Liver (tissue), 9 donors: ENCODE results near the gene HIPK2. TPM values are rescaled to one million over a fixed set of nuclear protein-coding genes. Genes with fewer than 3 reads are reported as not detected.
A peak's percentile ranks its signal among the peaks of the same experiment; 100 is the strongest.

Experiments used
- DNase-seq: peaks from one replicate; pipeline ENCODE4 v3.0.0-alpha.2; 2017; ENCODE audit warnings: low spot score
- H3K27ac ChIP-seq, 2 donors: one replicate each; pipeline ENCODE4 v1.7.0; 2013; ENCODE audit warnings: inconsistent platforms in 2 of 2, low read length in 2 of 2, control low read depth in 1 of 2, low read depth in 1 of 2, mild to moderate bottlenecking in 1 of 2
- H3K27me3 ChIP-seq, 4 donors: one replicate each; pipeline versions ENCODE4 v1.6.1 to v1.7.0; 2013; ENCODE audit warnings: low read length in 3 of 4, inconsistent platforms in 1 of 4, mild to moderate bottlenecking in 1 of 4, moderate library complexity in 1 of 4; ENCODE audit not compliant: control insufficient read depth in 4 of 4, insufficient read depth in 4 of 4
- H3K36me3 ChIP-seq, 4 donors: one replicate each; pipeline versions ENCODE4 v1.6.1 to v1.7.0; 2013; ENCODE audit warnings: low read length in 3 of 4, mild to moderate bottlenecking in 3 of 4, low read depth in 1 of 4, moderate library complexity in 1 of 4; ENCODE audit not compliant: control insufficient read depth in 4 of 4, insufficient read depth in 3 of 4
- H3K4me1 ChIP-seq, 4 donors: one replicate each; pipeline versions ENCODE4 v1.6.1 to v1.7.0; 2013; ENCODE audit warnings: low read length in 3 of 4, mild to moderate bottlenecking in 3 of 4, moderate library complexity in 1 of 4; ENCODE audit not compliant: control insufficient read depth in 4 of 4, insufficient read depth in 4 of 4
- H3K4me3 ChIP-seq, 3 donors: one replicate each; pipeline versions ENCODE4 v1.6.1 to v1.7.0; 2013; ENCODE audit warnings: low read length in 3 of 3, control low read depth in 1 of 3, low read depth in 1 of 3, mild to moderate bottlenecking in 1 of 3
- H3K9ac ChIP-seq, 2 donors: one replicate each; pipeline ENCODE4 v1.7.0; 2013; ENCODE audit warnings: low read length in 2 of 2, mild to moderate bottlenecking in 2 of 2, moderate library complexity in 2 of 2, control low read depth in 1 of 2, low read depth in 1 of 2
- H3K9me3 ChIP-seq, 4 donors: one replicate each; pipeline versions ENCODE4 v1.6.1 to v1.7.0; 2013; ENCODE audit warnings: low read length in 3 of 4; ENCODE audit not compliant: control insufficient read depth in 4 of 4
- CTCF ChIP-seq: fragments of 150-350 bp; IDR thresholded peaks from 2 replicates; pipeline ENCODE4 v1.5.1; 2017; ENCODE audit warnings: improper control_type of control experiment, low read depth, low read length; ENCODE audit not compliant: missing input control
- EGR1 ChIP-seq, 2 donors: IDR thresholded peaks; 2 replicates each; pipeline ENCODE4 v1.6.1; 2016 to 2018; ENCODE audit warnings: antibody characterized with exemption in 2 of 2, low read depth in 2 of 2
- FOXA1 ChIP-seq: IDR thresholded peaks from 2 replicates; pipeline ENCODE4 v1.6.1; 2016; ENCODE audit warnings: antibody characterized with exemption
- FOXA2 ChIP-seq: IDR thresholded peaks from 2 replicates; pipeline ENCODE4 v1.6.1; 2016; ENCODE audit warnings: antibody characterized with exemption
- GABPA ChIP-seq, 2 donors: IDR thresholded peaks in 1 of 2; conservative IDR thresholded peaks in 1 of 2; 2 replicates each; pipeline ENCODE4 v1.6.1; 2016; ENCODE audit warnings: antibody characterized with exemption in 2 of 2, mild to moderate bottlenecking in 1 of 2, moderate library complexity in 1 of 2
- HNF4A ChIP-seq, 2 donors: conservative IDR thresholded peaks; 2 replicates each; pipeline ENCODE4 v1.6.1; 2016; ENCODE audit warnings: antibody characterized with exemption in 2 of 2, mild to moderate bottlenecking in 2 of 2
- HNF4G ChIP-seq: IDR thresholded peaks from 2 replicates; pipeline ENCODE4 v1.6.1; 2016; ENCODE audit warnings: antibody characterized with exemption
- JUND ChIP-seq, 2 donors: IDR thresholded peaks; 2 replicates each; pipeline ENCODE4 v1.6.1; 2016; ENCODE audit warnings: antibody characterized with exemption in 2 of 2
- MAX ChIP-seq: IDR thresholded peaks from 2 replicates; pipeline ENCODE4 v1.6.1; 2016; ENCODE audit warnings: antibody characterized with exemption
- NR2F2 ChIP-seq: IDR thresholded peaks from 2 replicates; pipeline ENCODE4 v1.6.1; 2016; ENCODE audit warnings: antibody characterized with exemption
- RAD21 ChIP-seq, 2 donors: IDR thresholded peaks; 2 replicates each; pipeline ENCODE4 v1.6.1; 2016; ENCODE audit warnings: antibody characterized with exemption in 2 of 2, mild to moderate bottlenecking in 2 of 2
- REST ChIP-seq: IDR thresholded peaks from 2 replicates; pipeline ENCODE4 v1.6.1; 2016; ENCODE audit warnings: antibody characterized with exemption, mild to moderate bottlenecking
- RXRA ChIP-seq, 2 donors: IDR thresholded peaks; 2 replicates each; pipeline ENCODE4 v1.6.1; 2017 to 2018; ENCODE audit warnings: antibody characterized with exemption in 2 of 2, mild to moderate bottlenecking in 1 of 2
- SP1 ChIP-seq: IDR thresholded peaks from 2 replicates; pipeline ENCODE4 v1.6.1; 2018; ENCODE audit warnings: antibody characterized with exemption, mild to moderate bottlenecking
- TAF1 ChIP-seq: conservative IDR thresholded peaks from 2 replicates; pipeline ENCODE4 v1.6.1; 2016; ENCODE audit warnings: antibody characterized with exemption, mild to moderate bottlenecking
- YY1 ChIP-seq: IDR thresholded peaks from 2 replicates; pipeline ENCODE4 v1.6.1; 2016; ENCODE audit warnings: antibody characterized with exemption, mild to moderate bottlenecking
- WGBS: extraction: QIAGEN DNeasy Blood & Tissue Kit; methylation state at CpG from one replicate; pipeline ENCODE4 v1.1.7; 2013; 5-methylcytosine and 5-hydroxymethylcytosine counted together
- polyA plus RNA-seq, 2 donors: library from polyadenylated mRNA; stranded (reverse) in 1 of 2; unstranded in 1 of 2; fragments of 200-250 nt in 1 of 2; fragments of >200 nt in 1 of 2; fragmentation: Nextera tagmentation in 1 of 2; extraction: Ambion mirVana in 1 of 2; gene quantifications; one replicate each; pipeline versions ENCODE4 v1.2.1 to v1.2.3, GENCODE V29; 2013 to 2015
- total RNA-seq, 2 donors: library from RNA; depleted of rRNA; stranded (reverse); fragments of >200 nt; gene quantifications; one replicate each; pipeline ENCODE4 v1.2.3, GENCODE V29; 2014
- donor health status: healthy.
- donor health status: healthy.
- donor health status: healthy.
- donor health status: healthy.
- donor health status: healthy.

Gene HIPK2
- total and polyA plus RNA-seq, 4 donors, result 13.1 to 48.8 (median 16.6) TPM

- Histone ChIP-seq H3K27ac (peak overlapping the region; percentile 84 to 96), H3K4me3 (no peak overlapping the region), H3K9ac (no peak overlapping the region), H3K27me3 (no peaks in the 10 kb centered on the region), H3K4me1 (peaks cover 21 to 89% (median 67%) of the 10 kb centered on the region in 4 donors), H3K9me3 (no peaks in the 10 kb centered on the region), H3K36me3 (no peaks in the 10 kb centered on the region)
- TF ChIP-seq TAF1 (no peak), HNF4G (peak; percentile 2), CTCF (no peak), REST (peak; percentile 60), RAD21 (IDR thresholded peaks at IDR 0.05) (peak; percentile 7 to 33), SP1 (peak; percentile 66), EGR1 (IDR thresholded peaks at IDR 0.05; ENCODE audit: low read depth in 2 of 2) (no peak), JUND (IDR thresholded peaks at IDR 0.05) (peak in 1 of 2 donors; percentile 24), FOXA1 (no peak), FOXA2 (no peak), HNF4A (conservative IDR thresholded peaks at IDR 0.05) (peak; percentile 16 to 18), MAX (peak; percentile 50), RXRA (IDR thresholded peaks at IDR 0.05) (no peak), YY1 (peak; percentile 53), NR2F2 (peak; percentile 25), GABPA (IDR thresholded peaks at IDR 0.05 in 1 of 2, conservative IDR thresholded peaks at IDR 0.05 in 1 of 2) (no peak)
- DNase-seq, result no peak
- WGBS, result 30% methylated on average over 17 of the region's 17 CpGs
Observed at GRCh38 chr7:139739863-139740597, 37.8 kb downstream of the HIPK2 start.

GRCh38 chr7:139738772-139739171 lies 39.0 kb downstream of the HIPK2 start:
- TF ChIP-seq RXRA (IDR thresholded peaks at IDR 0.05) (peak in 1 of 2 donors; percentile 9), JUND (IDR thresholded peaks at IDR 0.05) (no peak), HNF4A (conservative IDR thresholded peaks at IDR 0.05) (peak in 1 of 2 donors; percentile 18)
- Histone ChIP-seq H3K9ac (no peak overlapping the region), H3K4me1 (peaks cover 21 to 81% (median 63%) of the 10 kb centered on the region in 4 donors), H3K9me3 (no peaks in the 10 kb centered on the region), H3K27ac (peak overlapping the region; percentile 84 to 96), H3K4me3 (no peak overlapping the region), H3K36me3 (no peaks in the 10 kb centered on the region), H3K27me3 (no peaks in the 10 kb centered on the region)
- WGBS, result 49% methylated on average over 3 of the region's 3 CpGs
- DNase-seq, result peak; percentile 5
